ENCODE results near the gene TRIM52.

The TRIM52 gene

GRCh38 chr5:181223058-181223728, 37.8 kb downstream of the TRIM52 start, which contains the start of gene TRIM41:
TRIM41 (plus strand) TSS chr5:181223281; CDS start chr5:181224000, 719 bp downstream.
- peak; percentile 14; the same call in 1 of the 2 replicates for TF ChIP-seq GATA2 (IDR thresholded peaks at IDR 0.05; ENCODE audit: low read depth, low read length)
- TF ChIP-seq GATA3 (IDR thresholded peaks at IDR 0.05; ENCODE audit: low read depth, low read length), result no peak

- no peak for TF ChIP-seq GATA3 (IDR thresholded peaks at IDR 0.05; ENCODE audit: low read depth, low read length)
- no peak for TF ChIP-seq GATA2 (IDR thresholded peaks at IDR 0.05; ENCODE audit: low read depth, low read length)
Observed at GRCh38 chr5:181222630-181223057, 38.3 kb downstream of the TRIM52 start.

- TF ChIP-seq GATA3 (IDR thresholded peaks at IDR 0.05; ENCODE audit: low read depth, low read length), result no peak
Observed at GRCh38 chr5:181221792-181222629, 38.9 kb downstream of the TRIM52 start.

GRCh38 chr5:181221105-181221791, 39.7 kb downstream of the TRIM52 start:
- no peak for TF ChIP-seq GATA2 (IDR thresholded peaks at IDR 0.05; ENCODE audit: low read depth, low read length)
- TF ChIP-seq GATA3 (IDR thresholded peaks at IDR 0.05; ENCODE audit: low read depth, low read length), result no peak

- TF ChIP-seq GATA2 (IDR thresholded peaks at IDR 0.05; ENCODE audit: low read depth, low read length), result no peak
- TF ChIP-seq GATA3 (IDR thresholded peaks at IDR 0.05; ENCODE audit: low read depth, low read length), result no peak
Observed at GRCh38 chr5:181220178-181220515, 40.8 kb downstream of the TRIM52 start.

GRCh38 chr5:181219262-181220177, 41.4 kb downstream of the TRIM52 start:
- TF ChIP-seq GATA2 (IDR thresholded peaks at IDR 0.05; ENCODE audit: low read depth, low read length), result no peak
- TF ChIP-seq GATA3 (IDR thresholded peaks at IDR 0.05; ENCODE audit: low read depth, low read length), result no peak

GRCh38 chr5:181218795-181219124, 42.2 kb downstream of the TRIM52 start:
- TF ChIP-seq GATA2 (IDR thresholded peaks at IDR 0.05; ENCODE audit: low read depth, low read length) (no peak), GATA3 (IDR thresholded peaks at IDR 0.05; ENCODE audit: low read depth, low read length) (no peak)

- TF ChIP-seq GATA2 (IDR thresholded peaks at IDR 0.05; ENCODE audit: low read depth, low read length) (no peak), GATA3 (IDR thresholded peaks at IDR 0.05; ENCODE audit: low read depth, low read length) (no peak)
Observed at GRCh38 chr5:181217803-181218062, 43.2 kb downstream of the TRIM52 start.

GRCh38 chr5:181217111-181217802, 43.7 kb downstream of the TRIM52 start:
- TF ChIP-seq GATA2 (IDR thresholded peaks at IDR 0.05; ENCODE audit: low read depth, low read length), result no peak
- no peak for TF ChIP-seq GATA3 (IDR thresholded peaks at IDR 0.05; ENCODE audit: low read depth, low read length)

- no peak for TF ChIP-seq GATA2 (IDR thresholded peaks at IDR 0.05; ENCODE audit: low read depth, low read length)
- no peak for TF ChIP-seq GATA3 (IDR thresholded peaks at IDR 0.05; ENCODE audit: low read depth, low read length)
Observed at GRCh38 chr5:181215997-181216989, 44.6 kb downstream of the TRIM52 start.

- TF ChIP-seq GATA2 (IDR thresholded peaks at IDR 0.05; ENCODE audit: low read depth, low read length), result no peak
- TF ChIP-seq GATA3 (IDR thresholded peaks at IDR 0.05; ENCODE audit: low read depth, low read length), result no peak
Observed at GRCh38 chr5:181212934-181213333, 48.0 kb downstream of the TRIM52 start.

GRCh38 chr5:181212080-181212479, 48.9 kb downstream of the TRIM52 start:
- no peak for TF ChIP-seq GATA3 (IDR thresholded peaks at IDR 0.05; ENCODE audit: low read depth, low read length)
- TF ChIP-seq GATA2 (IDR thresholded peaks at IDR 0.05; ENCODE audit: low read depth, low read length), result no peak
